ENCODE measurements around the gene SNN.

SNN gene

GRCh38 chr16:11666103-11667055 is 1.9 kb upstream of the SNN start:
- no peak for FAIRE-seq

GRCh38 chr16:11667221-11667823 is 933 bp upstream of the SNN start:
- DNase-seq (ENCODE audit: insufficient read length, low spot score) (no peak), FAIRE-seq (no peak)

More at GRCh38 chr16:11666103-11667055, 1.9 kb upstream of the SNN start:
- DNase-seq (ENCODE audit: insufficient read length, low spot score), result no peak

- FAIRE-seq (no peak), DNase-seq (ENCODE audit: insufficient read length, low spot score) (no peak)
These were observed 546 bp downstream of the SNN start for GRCh38 chr16:11668623-11669379.

GRCh38 chr16:11669380-11670146 is 1.3 kb downstream of the SNN start:
- FAIRE-seq (peak; percentile 76), DNase-seq (ENCODE audit: insufficient read length, low spot score) (no peak)

- FAIRE-seq, result peak; percentile 88
- no peak for DNase-seq (ENCODE audit: insufficient read length, low spot score)
These were observed 2.2 kb downstream of the SNN start for GRCh38 chr16:11670171-11671131.

DNA sequence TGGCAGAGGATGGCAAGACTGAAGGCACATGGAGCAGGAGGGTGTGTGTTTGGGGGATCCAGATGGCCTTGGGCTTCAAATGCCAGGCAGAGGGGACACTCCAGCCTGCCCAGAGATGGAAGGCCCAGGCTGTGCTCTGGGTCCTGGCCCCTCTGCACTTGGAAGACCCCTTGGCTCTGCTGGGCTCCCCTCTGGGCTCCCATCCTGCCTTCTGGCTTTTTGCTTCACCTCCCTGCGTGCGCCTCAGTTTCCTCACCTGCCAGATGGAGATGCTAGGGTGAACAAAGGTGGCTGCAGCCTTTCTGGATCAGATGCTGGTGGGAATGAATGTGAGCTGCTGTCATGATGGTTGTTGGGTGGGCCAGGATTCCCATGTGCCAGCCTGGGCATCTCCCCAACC is 3.0 kb downstream of the SNN start:
- DNase-seq (ENCODE audit: insufficient read length, low spot score) (no peak), FAIRE-seq (no peak)

- FAIRE-seq (no peak), DNase-seq (ENCODE audit: insufficient read length, low spot score) (no peak)
These were observed 3.4 kb downstream of the SNN start for GRCh38 chr16:11671676-11672075.

DNA sequence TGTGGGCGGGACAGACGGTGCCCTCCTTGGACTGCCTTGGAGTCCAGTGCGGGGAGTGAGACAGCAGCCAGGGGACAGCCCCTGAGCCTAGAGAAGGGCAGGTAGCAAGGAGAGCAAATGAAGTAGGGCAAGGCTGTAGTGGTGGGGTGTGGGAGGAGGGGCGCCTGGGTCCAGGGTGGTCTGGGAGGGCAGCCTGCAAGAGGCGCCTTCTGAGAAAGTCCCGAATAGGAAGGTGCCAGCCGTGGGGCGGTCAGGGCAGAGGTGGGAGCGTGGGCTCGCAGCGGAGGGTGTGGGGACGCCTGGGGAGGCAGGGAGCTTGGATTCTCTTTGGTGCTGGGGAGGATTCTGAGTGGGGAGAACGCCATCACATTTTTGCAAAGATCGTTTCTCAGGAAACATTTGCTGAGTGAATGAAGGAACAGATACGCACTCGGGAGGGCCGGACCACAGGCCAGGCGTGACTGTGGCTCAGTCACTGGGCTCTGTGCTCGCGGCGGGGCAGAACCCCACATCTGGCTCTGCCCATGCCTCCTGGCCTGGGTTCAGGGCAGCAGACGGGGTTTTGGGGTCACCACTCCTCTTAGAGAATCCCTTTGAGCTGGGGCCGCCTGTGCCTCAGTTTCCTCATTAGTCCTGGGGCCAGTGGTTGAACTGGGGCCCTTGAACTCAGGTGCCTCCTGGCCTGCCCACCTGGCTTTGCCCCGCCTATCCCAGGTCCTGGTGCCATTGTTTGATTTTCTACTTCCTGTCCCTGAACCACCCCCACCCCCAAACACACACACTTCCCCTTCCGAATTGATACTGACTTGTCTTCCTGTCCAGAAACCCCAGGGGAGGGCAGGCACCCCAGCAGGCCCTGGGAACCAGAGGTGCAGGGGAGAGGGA is 4.2 kb downstream of the SNN start:
- no peak for DNase-seq (ENCODE audit: insufficient read length, low spot score)
- peak; percentile 99 for FAIRE-seq

- FAIRE-seq, result no peak
- no peak for DNase-seq (ENCODE audit: insufficient read length, low spot score)
These were observed 5.1 kb downstream of the SNN start for GRCh38 chr16:11673091-11674000.

GRCh38 chr16:11674001-11674817 is 6.0 kb downstream of the SNN start:
- DNase-seq (ENCODE audit: insufficient read length, low spot score) (no peak), FAIRE-seq (no peak)

DNA sequence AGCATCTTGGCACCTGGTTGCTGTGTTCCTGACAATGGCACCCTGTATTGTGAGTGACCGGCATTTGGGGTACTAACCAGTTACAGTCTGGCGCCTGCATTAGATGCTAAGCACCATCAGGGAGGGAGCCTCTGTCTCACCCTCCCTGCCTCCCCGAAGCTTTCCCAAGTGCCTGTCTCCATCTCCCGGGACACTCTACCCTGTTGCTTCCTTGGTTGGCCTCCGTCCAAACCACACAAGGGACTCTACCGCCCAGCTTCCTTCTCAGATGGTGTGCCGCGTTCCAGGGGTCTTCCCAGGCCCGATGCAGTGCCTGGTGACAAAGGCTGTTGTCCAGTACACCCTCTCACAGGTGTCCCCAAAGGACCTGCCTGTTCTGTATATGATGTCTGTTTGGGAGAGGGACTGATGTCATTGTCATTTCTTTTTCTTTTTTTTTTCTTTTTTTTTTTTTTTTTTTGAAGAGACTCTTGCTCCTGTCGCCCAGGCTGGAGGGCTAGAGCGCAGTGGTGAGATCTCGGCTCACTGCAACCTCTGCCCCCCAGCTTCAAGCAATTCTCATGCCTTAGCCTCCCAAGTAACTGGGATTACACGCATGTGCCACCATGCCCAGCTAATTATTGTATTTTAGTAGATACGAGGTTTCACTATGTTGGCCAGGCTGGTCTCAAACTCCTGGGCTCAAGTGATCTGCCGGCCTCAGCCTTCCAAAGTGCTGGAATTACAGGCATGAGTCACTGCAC is 6.7 kb downstream of the SNN start:
- DNase-seq (ENCODE audit: insufficient read length, low spot score), result no peak

GRCh38 chr16:11675561-11676511 is 7.6 kb downstream of the SNN start:
- DNase-seq (ENCODE audit: insufficient read length, low spot score) (no peak), FAIRE-seq (no peak)

More for the DNA sequence above, 6.7 kb downstream of the SNN start:
- no peak for FAIRE-seq

DNA sequence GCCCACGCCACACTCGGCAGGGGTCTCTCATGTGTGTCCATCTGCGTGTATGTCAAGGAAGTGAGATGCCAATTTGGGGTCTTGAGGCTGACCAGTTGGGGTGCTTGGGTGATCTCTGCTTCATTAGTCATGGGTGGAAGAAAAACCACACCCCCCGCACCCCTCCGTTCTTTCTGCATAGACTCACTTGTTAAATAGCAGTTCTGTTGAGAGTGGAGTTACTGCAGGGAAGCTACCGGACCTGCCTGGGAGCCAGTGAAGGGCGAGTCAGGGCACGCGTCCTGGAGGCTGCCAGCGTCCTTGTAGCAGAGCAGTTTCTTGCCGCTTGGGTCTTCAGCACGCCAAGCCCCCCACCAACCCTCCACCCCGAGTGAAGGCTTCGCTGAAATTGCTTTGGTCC is 8.5 kb downstream of the SNN start:
- no peak for FAIRE-seq
- DNase-seq (ENCODE audit: insufficient read length, low spot score), result no peak

DNA sequence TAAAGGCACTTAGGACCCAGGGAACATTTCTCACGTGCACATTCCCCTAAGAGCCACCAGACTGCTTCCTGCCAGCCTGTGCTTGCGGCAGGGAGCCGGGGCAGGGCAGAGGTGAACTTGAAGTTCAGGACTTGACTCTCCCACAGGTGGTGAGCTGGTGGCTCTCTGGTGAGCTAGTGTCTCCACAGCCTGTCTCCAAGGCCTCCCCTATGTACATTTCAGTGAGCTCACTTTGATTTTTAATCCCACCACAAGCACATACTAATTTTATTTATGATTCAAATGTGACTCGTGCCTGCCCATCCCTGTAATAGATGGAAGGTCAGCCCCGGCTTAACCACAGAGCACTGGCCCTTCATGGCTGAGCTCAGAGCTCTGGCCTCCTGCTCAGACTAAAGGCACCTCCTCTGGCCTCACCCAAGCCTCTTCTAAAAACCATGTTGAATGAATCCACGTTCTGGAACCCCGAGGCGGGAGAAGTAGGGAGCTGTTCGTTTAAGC is 9.2 kb downstream of the SNN start:
- DNase-seq (ENCODE audit: insufficient read length, low spot score) (no peak), FAIRE-seq (no peak)

Measured in GM19239 (cell line).